Spleen (tissue), 7 donors: ENCODE measurements around the gene NUDT8.
"Not testable (repeated sequence)": the region's sequence is repeated elsewhere in the genome, so short reads cannot be mapped to it uniquely, and the experiment has no call there.

Experiments
- CTCF ChIP-seq, 11 experiments: fragments of 200-600 bp in 7 of 11; fragments of 450-650 bp in 4 of 11; sonication (generic) in 4 of 11; IDR thresholded peaks in 8 of 11; conservative IDR thresholded peaks in 3 of 11; 1 replicate in 7 of 11; 2 replicates in 4 of 11; pipeline versions ENCODE4 v1.4.0 to v1.8.0; 2016 to 2021; ENCODE audit warnings: antibody characterized with exemption in 11 of 11, inconsistent platforms in 4 of 11, mild to moderate bottlenecking in 1 of 11
- POLR2A ChIP-seq, 3 donors: fragments of 450-650 bp; IDR thresholded peaks; one replicate each; pipeline ENCODE4 v1.5.1; 2017; ENCODE audit warnings: antibody characterized with exemption in 3 of 3, mild to moderate bottlenecking in 1 of 3
- POLR2AphosphoS5 ChIP-seq, 3 donors: sonication (generic); formaldehyde crosslinking; IDR thresholded peaks; one replicate each; pipeline ENCODE4 v1.5.1; 2017; ENCODE audit warnings: antibody characterized with exemption in 3 of 3
- donor health status: DM: no; HTN: no; CAD: no; lungs with moderate emphysema.
- donor health status: DM: no; HTN: no; CAD: no.
- donor health status: DM: no; HTN: no; CAD: no.

GRCh38 chr11:67621928-67622327, 7.8 kb downstream of the NUDT8 start:
- not testable (repeated sequence) for TF ChIP-seq POLR2A (IDR thresholded peaks at IDR 0.05); POLR2AphosphoS5 (IDR thresholded peaks at IDR 0.05); CTCF (IDR thresholded peaks at IDR 0.05 in 8 of 11, conservative IDR thresholded peaks at IDR 0.05 in 3 of 11)
